ENCODE results near the gene TRIM13. TPM values are rescaled to one million over a fixed set of nuclear protein-coding genes. Genes with fewer than 3 reads are reported as not detected.

TRIM13 gene
- total and polyA plus RNA-seq, 2 of the 8 experiments (the other 6 are each of a cell fraction or from before 2014, with no cell fraction given), result 21.2 to 31.5 TPM

DNA sequence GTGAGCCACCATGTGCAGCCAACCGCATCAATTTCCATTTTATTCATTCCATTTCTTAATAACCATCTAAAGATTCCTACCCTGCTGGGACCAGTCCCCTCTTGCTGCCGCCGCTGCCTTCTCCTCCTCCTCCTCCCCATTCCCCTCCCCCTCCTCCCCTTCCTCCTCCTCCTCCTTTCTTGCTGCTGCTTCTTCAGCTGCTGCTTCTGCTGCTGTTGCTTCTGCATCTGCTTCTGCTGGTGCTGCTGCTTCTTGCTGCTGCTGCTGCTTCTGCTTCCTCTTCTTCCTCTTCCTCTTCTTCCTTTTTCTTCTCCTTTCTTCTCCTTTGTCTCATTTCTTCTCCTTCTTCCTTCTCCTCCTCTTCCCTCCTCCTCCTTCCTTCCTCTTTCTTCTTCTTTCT lies 40.7 kb upstream of the TRIM13 start:
- no peaks in the 10 kb centered on the region for H4K20me1 ChIP-seq (replicated peaks in 1 of 2; ENCODE audit: control insufficient read depth in 1 of 2, insufficient read depth in 2 of 2, low read length in 2 of 2)
- no peak overlapping the region for H3K4ac ChIP-seq (replicated peaks; ENCODE audit: insufficient read length, low read depth, low read length)
- H3K4me1 ChIP-seq (replicated peaks in 1 of 4; ENCODE audit: control insufficient read depth in 3 of 4, insufficient read depth in 4 of 4, low read length in 3 of 4), result no peaks in the 10 kb centered on the region
- no peak overlapping the region for H2BK12ac ChIP-seq (ENCODE audit: low read depth, low read length)
- no peak overlapping the region for H3K23ac ChIP-seq (ENCODE audit: insufficient read length)
- H4K5ac ChIP-seq (ENCODE audit: insufficient read length, low read depth, low read length), result no peak overlapping the region
- no peak overlapping the region for H3K4me2 ChIP-seq (ENCODE audit: insufficient read depth in 1 of 2, low read depth in 2 of 2, low read length in 2 of 2)
- 100% methylated on average over 1 of the region's 3 CpGs; no CpG with 5 or more reads in 1 of the 2 experiments for WGBS, 2 experiments (ENCODE audit: extremely low coverage in 1 of 2, insufficient coverage in 1 of 2, insufficient read length in 1 of 2, insufficient replicate concordance in 2 of 2, low coverage in 1 of 2, low lambda C conversion rate in 2 of 2, missing lambda C conversion rate in 1 of 2)
- H2BK15ac ChIP-seq (ENCODE audit: low read length), result no peak overlapping the region
- FAIRE-seq (no peak), DNase-seq (ENCODE audit: low read depth in 1 of 2, low spot score in 2 of 2) (no peak)
- H2BK20ac ChIP-seq (ENCODE audit: low read length), result no peak overlapping the region
- no peaks in the 10 kb centered on the region for H3K79me1 ChIP-seq (ENCODE audit: low read depth, low read length)
- H3K36me3 ChIP-seq (ENCODE audit: control insufficient read depth in 2 of 4, insufficient read depth in 4 of 4, low read length in 3 of 4), result no peaks in the 10 kb centered on the region
- no peaks in the 10 kb centered on the region for H3K27me3 ChIP-seq (replicated peaks in 1 of 4; ENCODE audit: control insufficient read depth in 3 of 4, extremely low read depth in 1 of 4, insufficient read depth in 3 of 4, low read length in 3 of 4)
- no peaks in the 10 kb centered on the region for H3K9me3 ChIP-seq (ENCODE audit: insufficient read depth in 2 of 2, low read depth in 1 of 2, low read length in 1 of 2)
- no peak overlapping the region for H2AFZ ChIP-seq (ENCODE audit: low read length)
- no peak overlapping the region for H3K14ac ChIP-seq (ENCODE audit: insufficient read length)
- no peaks in the 10 kb centered on the region for H3K23me2 ChIP-seq (ENCODE audit: low read depth, low read length)
- no peak overlapping the region for H4K91ac ChIP-seq (replicated peaks; ENCODE audit: insufficient read length, low read length)
- H3K27ac ChIP-seq (ENCODE audit: low read depth, low read length), result no peak overlapping the region
- no peak overlapping the region for H3K18ac ChIP-seq (ENCODE audit: extremely low read depth, low read length)
- POLR2A ChIA-PET (ENCODE audit: partially characterized antibody), result no interaction called here
- H2BK120ac ChIP-seq (replicated peaks; ENCODE audit: low read depth, low read length), result no peak overlapping the region
- no peak overlapping the region for H3K56ac ChIP-seq (replicated peaks; ENCODE audit: insufficient read length, low read depth, low read length)
- H4K8ac ChIP-seq (ENCODE audit: extremely low read depth, insufficient read depth, low read length), result no peak overlapping the region
- CTCF ChIA-PET (ENCODE audit: partially characterized antibody), result interaction anchor here (1.3 kb wide), 1 partner anchor 1034 kb away, joined by 3 read pairs; no protein-coding TSS in a partner anchor
- H3K9ac ChIP-seq (replicated peaks in 1 of 4; ENCODE audit: extremely low read depth in 1 of 4, low read depth in 3 of 4, low read length in 3 of 4), result no peak overlapping the region
- no peak overlapping the region for H3K4me3 ChIP-seq (ENCODE audit: extremely low read depth in 1 of 4, insufficient read depth in 2 of 4, low read depth in 3 of 4, low read length in 4 of 4)
- no peak overlapping the region for H2BK5ac ChIP-seq (ENCODE audit: low read depth, low read length)
- no peaks in the 10 kb centered on the region for H3K79me2 ChIP-seq (ENCODE audit: control insufficient read depth in 1 of 2, insufficient read depth in 2 of 2, low read length in 2 of 2)
- no peak overlapping the region for H2AK5ac ChIP-seq (ENCODE audit: low read depth, low read length)
- TF ChIP-seq EGR1 (IDR thresholded peaks at IDR 0.05; ENCODE audit: borderline replicate concordance, low read depth, low read length), result no peak
- TF ChIP-seq SAP30 (IDR thresholded peaks at IDR 0.05; ENCODE audit: insufficient read depth, insufficient replicate concordance, low read length), result no peak
